GM19023 (cell line): Measurements from ENCODE around the gene GRAMD2A.

Source experiments
- ATAC-seq: cut with Tn5 transposase; IDR thresholded peaks from one replicate; pipeline ENCODE4 v1.9.1; 2021; ENCODE audit warnings: mild to moderate bottlenecking, moderate library complexity; ENCODE audit not compliant: unreplicated experiment

Gene GRAMD2A

GRCh38 chr15:72140088-72140487 is 57.5 kb downstream of the GRAMD2A start:
- no peak for ATAC-seq

DNA sequence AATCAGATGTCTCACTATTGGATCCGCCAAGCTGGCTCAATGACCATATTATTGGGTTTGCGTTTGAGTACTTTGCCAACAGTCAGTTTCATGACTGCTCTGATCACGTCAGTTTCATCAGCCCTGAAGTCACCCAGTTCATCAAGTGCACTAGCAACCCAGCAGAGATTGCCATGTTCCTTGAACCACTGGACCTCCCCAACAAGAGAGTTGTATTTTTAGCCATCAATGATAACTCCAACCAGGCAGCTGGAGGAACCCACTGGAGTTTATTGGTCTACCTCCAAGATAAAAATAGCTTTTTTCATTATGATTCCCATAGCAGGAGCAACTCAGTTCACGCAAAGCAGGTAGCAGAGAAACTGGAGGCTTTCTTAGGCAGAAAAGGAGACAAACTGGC is 57.9 kb downstream of the GRAMD2A start:
- ATAC-seq, result no peak

DNA sequence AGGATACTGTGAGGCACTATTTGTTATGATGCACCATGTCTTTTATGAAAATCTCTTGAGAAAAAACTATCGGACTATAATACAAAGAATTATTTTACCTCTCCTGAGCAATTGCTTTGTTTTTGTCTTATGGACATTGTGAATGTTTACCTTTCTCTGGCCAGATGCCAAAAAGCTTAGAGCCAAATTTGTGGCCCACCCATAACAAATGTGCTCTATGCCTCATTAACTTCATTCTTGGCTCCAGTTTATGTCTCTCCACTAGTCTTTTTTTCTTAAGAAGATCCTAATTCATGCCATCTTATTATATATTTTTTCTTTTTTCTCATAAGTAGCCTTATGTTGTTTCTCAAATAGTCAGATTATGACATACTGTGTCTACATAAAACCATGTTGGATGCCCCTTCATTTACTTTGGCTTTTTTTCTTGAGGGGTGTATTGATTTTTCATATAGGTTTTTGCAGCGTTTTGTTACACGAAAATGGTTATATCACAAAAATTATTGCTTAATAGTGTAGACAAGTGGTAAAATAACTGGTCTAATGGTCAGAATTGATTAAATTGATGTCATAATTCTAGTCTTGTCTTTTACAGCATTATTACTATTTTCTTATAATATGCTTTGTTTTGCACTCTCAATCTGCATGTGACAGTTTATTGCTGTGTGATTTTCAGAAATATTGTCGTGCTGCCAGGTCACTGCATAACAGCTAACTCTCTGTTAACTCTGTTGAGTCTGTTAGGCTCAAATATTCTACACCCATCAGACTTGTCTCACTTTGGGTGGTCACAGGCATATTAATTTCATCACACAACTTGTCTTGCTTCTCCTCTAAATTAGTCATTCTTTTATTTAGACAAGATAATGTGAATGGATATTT is 61.2 kb downstream of the GRAMD2A start:
- ATAC-seq, result no peak

- ATAC-seq, result no peak
Observed at GRCh38 chr15:72135719-72136118, 61.9 kb downstream of the GRAMD2A start.

DNA sequence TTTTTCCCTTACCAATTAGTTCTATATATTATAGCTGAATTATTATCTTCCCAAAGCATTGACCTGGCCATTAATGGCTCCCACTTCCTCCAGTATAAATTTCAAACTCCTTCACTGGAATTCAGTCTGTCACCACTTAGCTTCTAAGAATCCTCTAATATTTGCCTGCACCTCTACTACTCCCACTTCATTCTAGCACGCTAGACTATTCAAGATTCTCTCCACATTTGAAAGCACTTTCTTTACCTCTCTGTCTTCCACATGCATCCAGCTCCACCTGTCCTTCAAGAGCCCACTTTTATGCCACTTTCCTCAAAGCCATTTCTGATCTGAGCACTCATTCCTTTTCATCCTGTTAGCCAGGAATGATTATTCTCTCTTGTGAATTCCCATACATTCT is 64.4 kb downstream of the GRAMD2A start:
- no peak for ATAC-seq

DNA sequence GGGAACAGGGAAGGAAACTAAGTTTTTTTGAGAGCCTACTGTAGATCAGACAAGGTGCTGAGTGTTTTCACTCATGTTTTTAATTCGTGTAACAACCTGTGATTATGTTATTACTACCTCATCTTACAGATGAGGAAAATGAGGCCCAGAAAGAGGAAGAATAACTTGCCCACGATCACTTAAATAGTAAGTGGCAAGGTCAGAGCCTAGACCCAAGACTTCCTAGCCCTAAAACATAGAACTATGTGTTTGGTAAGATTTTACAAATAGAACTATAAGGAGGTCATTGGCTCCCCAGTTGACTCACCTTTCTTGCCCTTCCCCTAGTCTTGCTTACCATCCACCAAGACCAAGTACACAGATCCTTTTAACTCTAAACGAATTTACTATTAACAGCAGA is 65.7 kb downstream of the GRAMD2A start:
- no peak for ATAC-seq

DNA sequence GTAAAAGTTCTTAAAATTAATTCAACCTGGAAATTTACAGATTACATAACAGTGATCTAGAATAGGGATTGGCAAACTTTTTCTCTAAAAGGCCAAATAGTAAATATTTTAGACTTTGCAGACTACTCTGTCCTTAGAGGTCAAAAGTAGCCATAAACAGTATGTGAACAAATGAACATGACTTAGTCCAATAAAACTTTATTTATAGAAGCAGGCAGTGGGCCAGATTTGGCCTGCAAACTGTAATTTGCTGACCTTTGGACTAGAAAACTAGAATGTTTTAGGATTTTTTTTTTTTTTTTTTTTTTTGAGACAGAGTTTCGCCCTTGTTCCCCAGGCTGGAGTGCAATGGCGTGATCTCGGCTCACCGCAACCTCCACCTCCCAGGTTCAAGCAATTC is 67.3 kb downstream of the GRAMD2A start:
- no peak for ATAC-seq

DNA sequence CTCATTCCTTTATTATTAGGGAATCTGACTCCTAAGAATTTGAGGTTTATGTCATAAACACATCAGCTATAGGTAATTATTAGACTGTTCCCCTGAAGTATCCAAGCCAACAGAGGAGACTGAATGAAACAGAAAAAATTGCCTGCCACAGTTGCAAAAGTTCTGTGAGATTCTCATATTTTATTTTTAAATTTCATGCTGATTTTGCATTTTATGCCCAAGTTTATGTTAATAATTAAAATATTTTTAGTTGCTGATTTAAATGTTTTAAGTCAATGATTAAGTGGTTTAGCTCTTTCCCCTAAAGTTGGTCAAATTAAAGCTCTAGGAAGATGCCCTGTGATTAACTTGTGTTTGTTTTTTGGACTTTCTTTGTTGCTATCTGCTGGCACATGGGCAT is 69.2 kb downstream of the GRAMD2A start:
- ATAC-seq, result no peak

GRCh38 chr15:72127724-72128322 is 69.8 kb downstream of the GRAMD2A start:
- ATAC-seq, result no peak

DNA sequence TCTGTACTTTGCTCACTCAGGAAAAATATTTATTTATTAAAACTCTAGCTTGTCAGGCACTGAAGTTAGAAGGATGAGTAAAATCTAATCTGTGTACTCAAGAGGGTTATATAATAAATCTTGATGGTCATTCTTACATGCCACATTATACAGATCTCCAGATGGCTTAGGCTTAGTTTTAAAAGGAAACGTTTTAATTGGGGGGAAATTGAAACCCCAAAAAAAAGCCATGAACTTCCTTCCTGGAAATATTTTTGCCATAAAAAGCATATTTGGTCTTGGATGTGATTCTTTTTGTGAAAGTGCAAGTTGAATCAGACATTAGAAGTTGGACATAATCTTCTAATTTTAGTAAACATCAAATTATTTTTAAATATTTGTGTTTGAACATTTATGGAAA is 73.4 kb downstream of the GRAMD2A start:
- no peak for ATAC-seq

DNA sequence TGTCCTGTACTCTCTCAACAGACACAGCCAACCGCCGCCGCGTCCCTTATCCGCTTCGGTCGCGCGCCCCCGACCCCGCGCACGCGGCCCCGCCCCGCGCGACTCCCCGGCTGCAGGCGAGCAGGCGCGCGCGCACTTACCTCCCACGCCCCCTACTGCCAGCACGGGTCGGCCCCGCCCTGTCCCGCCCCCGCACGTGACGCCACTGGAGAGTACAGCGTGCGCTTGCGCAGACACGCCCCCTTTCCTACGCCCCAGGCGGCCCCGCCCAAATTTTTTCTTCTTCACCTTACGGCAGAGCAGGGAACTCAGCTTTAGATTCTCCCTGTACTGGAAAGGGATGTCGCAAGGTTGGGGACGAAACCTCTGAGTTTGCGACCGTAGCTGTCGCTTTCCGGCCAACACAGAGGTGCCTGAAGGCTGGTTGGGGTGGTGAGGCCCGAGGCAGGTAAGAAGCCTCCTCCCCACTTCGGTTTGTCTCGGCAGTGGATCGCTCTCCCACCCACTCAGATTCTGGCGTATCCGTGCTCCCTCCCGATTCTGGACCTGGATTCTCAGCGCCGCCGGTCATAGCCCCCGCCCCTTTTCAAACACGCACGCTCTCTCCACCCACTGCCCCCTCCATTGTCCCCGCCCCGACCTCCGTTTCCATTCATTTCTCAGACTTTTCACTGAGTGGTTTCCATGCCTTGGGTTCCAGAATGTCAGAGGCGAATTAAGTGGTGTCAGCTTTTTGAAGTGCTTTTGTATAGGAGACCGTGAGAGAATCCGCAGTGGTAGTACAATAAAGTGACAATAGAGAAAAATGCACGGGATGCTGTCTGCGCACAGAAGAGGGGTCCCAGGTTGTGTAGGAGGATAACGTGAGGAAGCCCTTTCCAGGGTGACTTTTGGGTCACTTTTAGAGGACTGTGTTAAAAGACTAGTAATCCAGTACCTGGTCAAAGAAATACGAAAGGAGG is 79.3 kb downstream of the GRAMD2A start, which contains the start of the genes MYO9A and SENP8:
MYO9A (minus strand) TSS at position 134 of the 962 bp plus-strand sequence. CDS start 71,587 bp downstream, outside the sequence.
SENP8 (plus strand) TSS at position 387 of the 962 bp plus-strand sequence. CDS start 21,221 bp downstream, outside the sequence.
- ATAC-seq, result peak; percentile 62

- peak; percentile 76 for ATAC-seq
Observed at GRCh38 chr15:72117486-72118016, 80.0 kb downstream of the GRAMD2A start.

DNA sequence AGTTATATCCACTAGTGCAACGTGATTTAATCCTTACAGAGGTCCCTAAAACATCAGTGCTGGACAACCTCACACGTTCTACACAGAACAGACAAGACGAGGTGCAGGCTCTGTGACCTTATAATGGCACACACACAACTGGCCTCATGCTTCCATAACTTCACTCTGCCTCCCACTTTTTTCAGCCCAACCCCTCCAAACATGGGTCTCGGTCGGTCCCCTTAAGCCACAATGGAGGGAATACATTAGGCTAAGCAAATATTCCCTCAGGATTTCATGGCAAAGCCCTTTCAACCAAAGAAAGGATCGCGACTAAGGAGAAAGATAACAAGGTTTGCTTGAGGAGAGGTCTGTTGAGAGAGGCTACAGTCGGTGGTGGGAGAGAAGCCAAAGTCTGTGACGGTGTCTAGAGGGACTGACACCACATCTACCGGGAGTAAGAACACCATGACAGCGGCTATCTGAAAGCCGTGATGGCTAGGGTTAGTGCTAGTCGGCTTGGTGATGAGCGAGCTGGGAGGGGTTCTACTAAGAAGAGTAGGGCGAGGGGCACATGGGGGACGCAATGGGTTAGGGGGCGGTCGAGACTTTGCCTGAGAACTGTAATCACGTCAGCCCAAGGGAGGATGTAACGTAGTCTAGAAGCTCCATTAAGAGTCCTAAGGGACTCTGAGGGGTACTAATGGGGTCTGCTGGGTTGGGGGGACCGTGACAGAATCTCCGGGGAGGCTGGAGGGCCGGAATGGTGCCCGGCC is 80.7 kb downstream of the GRAMD2A start:
- ATAC-seq, result no peak

- ATAC-seq, result no peak
Observed at GRCh38 chr15:72113347-72114031, 84.1 kb downstream of the GRAMD2A start.

GRCh38 chr15:72112805-72113204 is 84.8 kb downstream of the GRAMD2A start:
- ATAC-seq, result no peak

GRCh38 chr15:72112116-72112515 is 85.5 kb downstream of the GRAMD2A start:
- no peak for ATAC-seq

DNA sequence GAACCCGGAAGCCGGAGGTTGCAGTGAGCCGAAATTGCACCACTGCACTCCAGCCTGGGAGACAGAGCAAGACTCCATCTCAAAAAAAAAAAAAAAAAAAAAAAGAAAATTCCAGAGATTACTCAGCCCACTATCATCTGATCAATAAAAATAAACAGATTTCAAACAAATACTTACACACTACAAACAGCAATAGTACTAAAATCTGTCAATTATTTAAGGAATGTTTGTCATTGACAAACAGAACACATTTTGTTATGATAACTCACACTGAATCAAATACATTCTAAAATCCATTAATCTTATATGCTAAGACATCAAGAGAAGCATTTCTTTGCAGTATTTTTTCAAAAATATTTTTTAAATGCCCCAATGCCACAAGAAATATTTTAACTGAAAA is 87.2 kb downstream of the GRAMD2A start:
- ATAC-seq, result no peak
